Measurements from ENCODE around the gene PIKFYVE.
A peak's percentile ranks its signal among the peaks of the same experiment; 100 is the strongest.
"Not testable (repeated sequence)": the region's sequence is repeated elsewhere in the genome, so short reads cannot be mapped to it uniquely, and the experiment has no call there.

Gene PIKFYVE

GRCh38 chr2:208373460-208374089 lies 107.5 kb downstream of the PIKFYVE start:
- peak; percentile 48 to 65 for DNase-seq
- TF ChIP-seq POLR2A (IDR thresholded peaks at IDR 0.05; ENCODE audit: low read length) = no peak
- TF ChIP-seq GATA1 (IDR thresholded peaks at IDR 0.05; ENCODE audit: low read depth, low read length) = no peak

DNA sequence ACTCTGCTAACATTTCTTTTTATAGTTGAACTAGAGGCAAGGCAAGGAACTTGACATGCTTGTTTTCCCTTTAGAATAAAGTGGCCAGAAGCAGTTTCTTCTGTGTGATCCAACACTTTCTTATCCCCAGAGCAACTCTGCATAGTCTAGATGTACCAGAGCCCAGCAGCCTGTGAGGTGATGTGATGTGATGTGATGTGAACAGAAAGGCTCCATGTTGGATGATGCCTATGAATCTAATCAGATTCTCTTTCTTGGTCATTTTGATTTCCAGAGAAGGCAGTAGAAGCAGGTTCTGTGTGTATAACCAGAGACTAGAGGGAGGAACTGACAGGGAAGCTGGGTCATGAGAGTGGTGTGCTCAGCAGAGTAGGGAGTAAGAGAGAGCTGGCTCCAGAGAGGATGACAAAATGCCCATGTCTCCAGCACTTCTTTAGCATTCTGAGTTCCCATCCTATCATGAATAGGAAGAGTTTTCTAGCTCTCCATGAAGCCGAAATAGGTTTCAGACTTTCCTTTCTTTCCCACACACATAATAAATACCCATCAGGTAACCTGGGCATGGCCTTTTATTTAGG lies 109.5 kb downstream of the PIKFYVE start:
- no peak for TF ChIP-seq GATA1 (IDR thresholded peaks at IDR 0.05; ENCODE audit: low read depth, low read length)
- no peak for DNase-seq

GRCh38 chr2:208377344-208377860 lies 111.3 kb downstream of the PIKFYVE start:
- DNase-seq = not testable (repeated sequence)

- TF ChIP-seq GATA1 (IDR thresholded peaks at IDR 0.05; ENCODE audit: low read depth, low read length) (no peak), POLR2A (IDR thresholded peaks at IDR 0.05; ENCODE audit: low read length) (no peak)
- DNase-seq = no peak
Observed at GRCh38 chr2:208379192-208379591, 113.1 kb downstream of the PIKFYVE start.

DNA sequence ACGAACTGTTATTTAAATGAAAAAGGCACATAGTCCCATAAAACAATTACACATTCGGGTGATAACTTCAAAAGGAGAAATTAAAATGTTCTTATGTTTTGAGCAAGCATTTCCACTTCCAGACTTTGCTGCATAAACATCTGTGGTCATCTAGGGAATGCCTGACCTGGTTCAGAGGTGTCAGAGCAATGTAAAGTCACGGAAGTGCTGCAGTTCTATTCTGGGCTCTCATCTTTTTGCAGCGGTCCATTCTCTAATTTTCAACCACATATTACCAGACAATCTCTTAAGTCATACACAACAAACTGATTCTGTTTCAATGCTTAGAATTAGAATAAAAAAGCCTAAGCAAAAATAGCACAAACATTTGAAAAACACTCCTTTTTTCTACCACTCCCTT lies 118.6 kb downstream of the PIKFYVE start:
- no peak for DNase-seq
- TF ChIP-seq GATA1 (IDR thresholded peaks at IDR 0.05; ENCODE audit: low read depth, low read length) = no peak
- no peak for TF ChIP-seq POLR2A (IDR thresholded peaks at IDR 0.05; ENCODE audit: low read length)

GRCh38 chr2:208386541-208386940 lies 120.5 kb downstream of the PIKFYVE start:
- no peak for TF ChIP-seq GATA1 (IDR thresholded peaks at IDR 0.05; ENCODE audit: low read depth, low read length)
- DNase-seq = no peak

DNA sequence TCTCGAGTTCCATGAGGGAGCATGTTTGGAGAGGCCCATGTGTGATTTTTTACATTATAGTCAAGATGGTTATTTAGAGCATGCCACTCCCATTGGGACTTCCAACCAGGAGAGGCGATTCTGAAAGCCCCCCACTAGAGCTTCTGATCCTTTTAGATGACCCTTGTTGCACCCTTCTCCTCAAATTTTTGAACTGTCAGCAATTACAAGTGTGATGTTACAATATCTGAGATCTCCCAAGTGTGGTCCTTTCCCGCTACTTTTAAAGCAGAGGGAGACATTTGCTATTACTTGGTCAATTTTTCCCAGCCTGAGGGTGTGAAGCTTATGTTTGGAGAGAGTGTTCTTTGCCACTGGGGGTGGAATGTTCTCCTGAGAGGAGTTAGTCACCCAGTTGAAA lies 123.9 kb downstream of the PIKFYVE start:
- DNase-seq = no peak
- no peak for TF ChIP-seq POLR2A (IDR thresholded peaks at IDR 0.05; ENCODE audit: low read length)
- TF ChIP-seq GATA1 (IDR thresholded peaks at IDR 0.05; ENCODE audit: low read depth, low read length) = no peak

DNA sequence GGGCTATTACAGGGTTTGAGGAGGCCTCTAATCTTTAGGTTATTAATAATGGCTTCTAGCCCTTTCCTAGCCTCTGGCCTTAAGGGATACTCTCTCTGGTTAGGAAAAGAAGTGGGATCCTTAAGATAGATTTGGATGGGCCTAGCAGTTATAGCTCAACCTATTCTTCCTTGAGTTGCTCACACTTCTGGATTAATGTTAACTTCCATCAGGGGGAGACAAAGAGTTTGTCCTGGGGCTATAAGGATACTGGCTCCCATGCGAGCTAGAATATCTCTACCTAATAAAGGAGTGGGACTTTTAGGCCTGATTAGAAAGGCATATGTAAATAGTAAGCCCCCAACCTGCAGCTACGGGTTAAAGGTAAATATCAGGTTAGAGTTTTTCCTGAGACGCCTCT lies 126.2 kb downstream of the PIKFYVE start:
- no peak for DNase-seq
- no peak for TF ChIP-seq POLR2A (IDR thresholded peaks at IDR 0.05; ENCODE audit: low read length)
- no peak for TF ChIP-seq GATA1 (IDR thresholded peaks at IDR 0.05; ENCODE audit: low read depth, low read length)

- not testable (repeated sequence) for DNase-seq
Observed at GRCh38 chr2:208396796-208397195, 130.7 kb downstream of the PIKFYVE start.

DNA sequence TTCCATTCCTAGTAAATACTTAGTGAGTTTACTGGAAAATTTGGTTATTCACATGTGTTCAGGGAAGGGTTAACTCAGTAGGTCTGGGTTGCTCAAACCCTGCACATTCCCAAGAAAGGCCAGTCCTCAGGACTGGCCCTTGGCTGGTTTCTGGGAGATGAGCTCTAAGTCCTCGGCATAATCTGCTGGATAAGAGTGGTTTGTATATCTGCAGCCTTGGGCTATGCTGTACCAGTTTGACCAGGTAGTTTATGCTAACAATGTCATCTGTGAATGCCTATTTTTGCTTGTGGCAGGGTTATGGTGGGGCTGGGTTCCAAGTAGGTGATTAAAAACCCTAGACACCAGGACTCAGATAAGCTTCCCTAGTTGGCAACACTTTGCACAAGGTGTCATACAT lies 133.1 kb downstream of the PIKFYVE start:
- DNase-seq = no peak
- TF ChIP-seq POLR2A (IDR thresholded peaks at IDR 0.05; ENCODE audit: low read length) (no peak), GATA1 (IDR thresholded peaks at IDR 0.05; ENCODE audit: low read depth, low read length) (no peak)

- TF ChIP-seq POLR2A (IDR thresholded peaks at IDR 0.05; ENCODE audit: low read length) (no peak), GATA1 (IDR thresholded peaks at IDR 0.05; ENCODE audit: low read depth, low read length) (no peak)
- peak in 1 of 2 experiments; percentile 6 for DNase-seq
Observed at GRCh38 chr2:208406474-208407451, 140.7 kb downstream of the PIKFYVE start, which contains the start of gene PTH2R. Gene PTH2R (plus strand): TSS chr2:208406792. CDS start chr2:208407044, 252 bp downstream.

DNA sequence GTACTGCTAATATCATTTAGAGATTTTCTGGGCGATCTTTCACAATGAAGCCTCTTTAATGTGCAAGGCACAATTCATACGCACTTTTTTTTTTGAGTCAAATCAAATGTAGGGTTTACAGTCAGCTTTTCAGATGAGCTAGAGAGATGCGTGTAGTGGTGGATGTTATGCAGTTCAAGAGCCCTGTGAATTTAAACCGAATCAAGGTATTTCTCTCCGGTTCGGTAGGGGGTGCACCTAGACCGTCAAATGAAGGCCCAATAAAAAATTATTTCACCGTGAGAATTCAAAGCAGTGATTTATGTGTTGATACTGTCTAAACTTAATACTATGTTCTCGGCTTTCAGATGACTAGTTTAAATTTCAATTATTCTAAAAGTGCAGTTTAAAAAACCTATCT lies 141.6 kb downstream of the PIKFYVE start:
- no peak for TF ChIP-seq GATA1 (IDR thresholded peaks at IDR 0.05; ENCODE audit: low read depth, low read length)
- no peak for TF ChIP-seq POLR2A (IDR thresholded peaks at IDR 0.05; ENCODE audit: low read length)
- DNase-seq = peak; percentile 21 to 35
